PC-3 (cell line): Measurements from ENCODE around the gene EPHA2.

Experiments
- CTCF ChIP-seq: fragments of 300-600 bp; sonication (generic); conservative IDR thresholded peaks from 2 replicates; pipeline ENCODE4 v1.5.1; 2017; ENCODE audit warnings: antibody characterized with exemption, low read depth, mild to moderate bottlenecking, low read length
- EZH2 ChIP-seq: fragments of 300-600 bp; sonication (generic); IDR thresholded peaks from one replicate; pipeline ENCODE4 v1.6.1; 2017; ENCODE audit warnings: antibody characterized with exemption, mild to moderate bottlenecking, low read length; ENCODE audit not compliant: unreplicated experiment
- EZH2phosphoT487 ChIP-seq: fragments of 300-600 bp; sonication (generic); IDR thresholded peaks from 2 replicates; pipeline ENCODE4 v1.6.1; 2018; ENCODE audit warnings: mild to moderate bottlenecking, antibody characterized with exemption, low read length, borderline replicate concordance

GRCh38 chr1:16119926-16120325 lies 35.9 kb downstream of the EPHA2 start:
- no peak for TF ChIP-seq CTCF
- TF ChIP-seq EZH2 = no peak
- no peak for TF ChIP-seq EZH2phosphoT487
